ENCODE measurements around the gene ROMO1.

The ROMO1 gene

GRCh38 chr20:35657271-35657670, 41.9 kb upstream of the ROMO1 start (continued):
- no peak for TF ChIP-seq ZNF148 (tag by site-specific recombination; IDR thresholded peaks at IDR 0.05; ENCODE audit: borderline replicate concordance)
- TF ChIP-seq ZNF549 (tag by site-specific recombination; IDR thresholded peaks at IDR 0.05): no peak
- no peak for TF ChIP-seq HOXA7 (CRISPR knock-in tag; IDR thresholded peaks at IDR 0.05; ENCODE audit: borderline replicate concordance)
- no peak for TF ChIP-seq GFI1B (tag by site-specific recombination; IDR thresholded peaks at IDR 0.05)
- no peak for TF ChIP-seq KLF7 (tag by site-specific recombination; IDR thresholded peaks at IDR 0.05; ENCODE audit: borderline replicate concordance)
- TF ChIP-seq ZNF132 (tag by site-specific recombination; IDR thresholded peaks at IDR 0.05; ENCODE audit: borderline replicate concordance): no peak
- TF ChIP-seq ZNF221 (tag by site-specific recombination; IDR thresholded peaks at IDR 0.05; ENCODE audit: borderline replicate concordance): no peak

- Histone ChIP-seq H3K4me3 (ENCODE audit: low read depth, low read length) (no peak overlapping the region), H3K27ac (ENCODE audit: extremely low read depth, low read depth, low read length) (no peak overlapping the region), H3K36me3 (ENCODE audit: control insufficient read depth in 2 of 2, insufficient read depth in 1 of 2, low read length in 2 of 2) (peaks cover 4 to 12% of the 10 kb centered on the region in 2 experiments; a peak in 2 of 3 replicates), H3K9me3 (ENCODE audit: control insufficient read depth, insufficient read depth, low read depth, low read length) (no peaks in the 10 kb centered on the region), H3K4me1 (ENCODE audit: control insufficient read depth, insufficient read depth, low read length) (peaks cover 22% of the 10 kb centered on the region)
- POLR2A ChIA-PET: interaction anchor here (0.6 kb wide), 1 partner anchor 950 kb away, joined by 4 read pairs; no protein-coding TSS in a partner anchor
- TF ChIP-seq ZNF394 (tag by site-specific recombination; IDR thresholded peaks at IDR 0.05; ENCODE audit: borderline replicate concordance) (peak; percentile 74), ZFP37 (tag by site-specific recombination; IDR thresholded peaks at IDR 0.05) (no peak)
- CTCF ChIA-PET: interaction anchor here (0.6 to 0.9 kb wide), 4 partner anchors 10 to 497 kb away, joined by 3 to 10 read pairs (median 4); no protein-coding TSS in a partner anchor
Observed at GRCh38 chr20:35660122-35660937, 38.9 kb upstream of the ROMO1 start.

- H3K36me3 ChIP-seq (ENCODE audit: control insufficient read depth in 2 of 2, insufficient read depth in 1 of 2, low read length in 2 of 2): peaks cover 4 to 11% of the 10 kb centered on the region in 2 experiments; a peak in 2 of 3 replicates
- POLR2A ChIA-PET: interaction anchor here (0.6 kb wide), 2 partner anchors 25 to 49 kb away, joined by 3 read pairs; no protein-coding TSS in a partner anchor
- peaks cover 22% of the 10 kb centered on the region for H3K4me1 ChIP-seq (ENCODE audit: control insufficient read depth, insufficient read depth, low read length)
- peak overlapping the region; percentile 20 for H3K4me3 ChIP-seq (ENCODE audit: low read depth, low read length)
- no peak overlapping the region for H3K27ac ChIP-seq (ENCODE audit: extremely low read depth, low read depth, low read length)
- CTCF ChIA-PET: interaction anchor here (0.9 to 1.2 kb wide), 2 partner anchors 41 to 42 kb away, joined by 3 read pairs; no protein-coding TSS in a partner anchor
- H3K9me3 ChIP-seq (ENCODE audit: control insufficient read depth, insufficient read depth, low read depth, low read length): no peaks in the 10 kb centered on the region
- TF ChIP-seq ZNF654 (tag by site-specific recombination; IDR thresholded peaks at IDR 0.05; ENCODE audit: low read depth): no peak
- no peak for TF ChIP-seq INSM2 (tag by site-specific recombination; IDR thresholded peaks at IDR 0.05)
- TF ChIP-seq KLF17 (tag by site-specific recombination; IDR thresholded peaks at IDR 0.05): no peak
- no peak for TF ChIP-seq ZNF174 (tag by site-specific recombination; IDR thresholded peaks at IDR 0.05)
- no peak for TF ChIP-seq ZNF18 (tag by site-specific recombination; IDR thresholded peaks at IDR 0.05)
- TF ChIP-seq ZNF561 (tag by site-specific recombination; IDR thresholded peaks at IDR 0.05; ENCODE audit: borderline replicate concordance): no peak
- TF ChIP-seq ZNF404 (tag by site-specific recombination; IDR thresholded peaks at IDR 0.05): no peak
- no peak for TF ChIP-seq ZNF366 (tag by site-specific recombination; conservative IDR thresholded peaks at IDR 0.05)
- TF ChIP-seq ZNF433 (tag by site-specific recombination; IDR thresholded peaks at IDR 0.05; ENCODE audit: low read depth): no peak
- no peak for TF ChIP-seq ZNF146 (tag by site-specific recombination; IDR thresholded peaks at IDR 0.05)
- TF ChIP-seq GLIS2 (tag by site-specific recombination; IDR thresholded peaks at IDR 0.05): no peak
- no peak for TF ChIP-seq ZBTB11 (tag by site-specific recombination; conservative IDR thresholded peaks at IDR 0.05; ENCODE audit: low read depth)
- TF ChIP-seq KLF7 (tag by site-specific recombination; IDR thresholded peaks at IDR 0.05; ENCODE audit: borderline replicate concordance): no peak
Observed at GRCh38 chr20:35661053-35661452, 38.2 kb upstream of the ROMO1 start.
